Measurements from ENCODE around the gene KCND3. TPM values are rescaled to one million over a fixed set of nuclear protein-coding genes. Genes with fewer than 3 reads are reported as not detected.

KCND3 gene
- total and polyA plus RNA-seq, 2 donors (not counting 3 experiments of a cell fraction or from before 2014, with no cell fraction given) = 0.03 TPM; not detected in 1

- H3K9me3 ChIP-seq (replicated peaks; ENCODE audit: control insufficient read depth, insufficient read depth, low read length) = no peaks in the 10 kb centered on the region
- no peak overlapping the region for H2AFZ ChIP-seq (ENCODE audit: low read depth, low read length)
- intact Hi-C loops (cut with micrococcal nuclease) (loop anchor here (10.0 kb wide), 1 partner anchor 772 kb away; the partner anchor contains the start of gene LRIF1), dilution Hi-C loops (cut with MboI; ENCODE audit: extremely low pct_ligation_motif_present, low sequenced_read_pairs) (no loop called here)
- H3K27me3 ChIP-seq (ENCODE audit: control insufficient read depth in 2 of 2, insufficient read depth in 2 of 2, low read length in 2 of 2) = peaks cover 4 to 6% of the 10 kb centered on the region in 2 experiments
- POLR2A ChIA-PET = no interaction called here
- H3K27ac ChIP-seq (ENCODE audit: insufficient read depth, low read depth, low read length) = no peak overlapping the region
- H3K4me1 ChIP-seq (ENCODE audit: control insufficient read depth, extremely low read depth, insufficient read depth, low read length) = peaks cover 44% of the 10 kb centered on the region
- H3K36me3 ChIP-seq (ENCODE audit: control insufficient read depth in 2 of 2, extremely low read depth in 1 of 2, insufficient read depth in 2 of 2, low read length in 2 of 2) = no peaks in the 10 kb centered on the region
- H3K9me1 ChIP-seq (replicated peaks; ENCODE audit: control insufficient read depth, extremely low read depth, insufficient read depth, low read length) = no peaks in the 10 kb centered on the region
- CTCF ChIA-PET = interaction anchor here (0.9 to 6.2 kb wide), 8 partner anchors 9 to 229 kb away, joined by 3 to 66 read pairs (median 6); no protein-coding TSS in a partner anchor
- no TSS peak for BruUV-seq (replicated peaks)
- FAIRE-seq (peak; percentile 26), DNase-seq (ENCODE audit: low read depth, low spot score) (peak; percentile 24)
- no peak for TF ChIP-seq JUN (IDR thresholded peaks at IDR 0.05; ENCODE audit: borderline replicate concordance, insufficient read depth, insufficient read length, low read depth)
- TF ChIP-seq MAX (IDR thresholded peaks at IDR 0.05; ENCODE audit: insufficient read depth, insufficient read length) = no peak
- TF ChIP-seq EZH2 (IDR thresholded peaks at IDR 0.05; ENCODE audit: borderline replicate concordance, low read depth, low read length, severe bottlenecking) = no peak
- no peak for TF ChIP-seq MYC (IDR thresholded peaks at IDR 0.05; ENCODE audit: low read depth, low read length)
- no peak for TF ChIP-seq CTCF (IDR thresholded peaks at IDR 0.05; ENCODE audit: extremely low read depth in 1 of 2, insufficient read depth in 1 of 2, low read depth in 1 of 2, low read length in 2 of 2)
- no peak for TF ChIP-seq GATA2 (IDR thresholded peaks at IDR 0.05; ENCODE audit: insufficient read depth, insufficient read length, low read depth, low read length)
- TF ChIP-seq POLR2AphosphoS5 (IDR thresholded peaks at IDR 0.05; ENCODE audit: insufficient read depth, low read depth, low read length) = no peak
- TF ChIP-seq POLR2A (IDR thresholded peaks at IDR 0.05; ENCODE audit: low read depth, low read length) = no peak
- no peak for TF ChIP-seq FOS (IDR thresholded peaks at IDR 0.05; ENCODE audit: borderline replicate concordance, insufficient read depth, low read length)
- no peaks in the 10 kb centered on the region for H3K79me2 ChIP-seq (ENCODE audit: control insufficient read depth, insufficient read depth, low read length)
- no peaks in the 10 kb centered on the region for H4K20me1 ChIP-seq (replicated peaks; ENCODE audit: control insufficient read depth, extremely low read depth, insufficient read depth, low read length)
- H3K9ac ChIP-seq (replicated peaks; ENCODE audit: extremely low read depth, insufficient read depth, low read length) = no peak overlapping the region
- H3K4me3 ChIP-seq (replicated peaks in 1 of 3; ENCODE audit: insufficient read depth in 1 of 3, low read depth in 1 of 3, low read length in 3 of 3) = no peak overlapping the region
- H3K4me2 ChIP-seq (ENCODE audit: insufficient read depth, low read length) = no peak overlapping the region
Measured at GRCh38 chr1:111736548-111737215, 252.8 kb downstream of the KCND3 start.

Data from endothelial cell of umbilical vein (primary cell).